Measurements from ENCODE around the gene PARP1.

PARP1 gene

GRCh38 chr1:226397955-226398636, 9.8 kb downstream of the PARP1 start:
- DNase-seq (ENCODE audit: low spot score) (no peak), ATAC-seq (ENCODE audit: low read depth) (no peak)
- H3K4me3 ChIP-seq (ENCODE audit: severe bottlenecking), result no peak overlapping the region
- no peaks in the 10 kb centered on the region for H3K27me3 ChIP-seq (ENCODE audit: insufficient read depth, poor library complexity, severe bottlenecking)
- H3K36me3 ChIP-seq (ENCODE audit: low read depth), result no peaks in the 10 kb centered on the region; the same call in 1 of the 2 replicates
- no peaks in the 10 kb centered on the region for H3K9me3 ChIP-seq (ENCODE audit: severe bottlenecking)
- no peaks in the 10 kb centered on the region for H3K4me1 ChIP-seq (ENCODE audit: insufficient read depth, poor library complexity, severe bottlenecking)
- no peak overlapping the region for H3K27ac ChIP-seq (ENCODE audit: poor library complexity, severe bottlenecking)
- no peak for TF ChIP-seq CTCF (IDR thresholded peaks at IDR 0.05; ENCODE audit: poor library complexity, severe bottlenecking)

- Histone ChIP-seq H3K9me3 (ENCODE audit: severe bottlenecking) (no peaks in the 10 kb centered on the region), H3K36me3 (ENCODE audit: low read depth) (no peaks in the 10 kb centered on the region; the same call in 1 of the 2 replicates), H3K4me3 (ENCODE audit: severe bottlenecking) (no peak overlapping the region), H3K27ac (ENCODE audit: poor library complexity, severe bottlenecking) (no peak overlapping the region), H3K27me3 (ENCODE audit: insufficient read depth, poor library complexity, severe bottlenecking) (no peaks in the 10 kb centered on the region), H3K4me1 (ENCODE audit: insufficient read depth, poor library complexity, severe bottlenecking) (no peaks in the 10 kb centered on the region)
- no peak for ATAC-seq (ENCODE audit: low read depth)
- DNase-seq (ENCODE audit: low spot score), result no peak
- TF ChIP-seq CTCF (IDR thresholded peaks at IDR 0.05; ENCODE audit: poor library complexity, severe bottlenecking), result no peak
These were observed 10.6 kb downstream of the PARP1 start for GRCh38 chr1:226397011-226397926.

- Histone ChIP-seq H3K36me3 (ENCODE audit: low read depth) (peaks cover 5% of the 10 kb centered on the region; the same call in 1 of the 2 replicates), H3K4me3 (ENCODE audit: severe bottlenecking) (no peak overlapping the region), H3K27me3 (ENCODE audit: insufficient read depth, poor library complexity, severe bottlenecking) (no peaks in the 10 kb centered on the region)
These were observed 12.1 kb downstream of the PARP1 start for GRCh38 chr1:226395753-226396152.

GRCh38 chr1:226394462-226394861, 13.4 kb downstream of the PARP1 start:
- H3K9me3 ChIP-seq (ENCODE audit: severe bottlenecking), result no peaks in the 10 kb centered on the region
- no peaks in the 10 kb centered on the region for H3K27me3 ChIP-seq (ENCODE audit: insufficient read depth, poor library complexity, severe bottlenecking)
- H3K4me3 ChIP-seq (ENCODE audit: severe bottlenecking), result no peak overlapping the region
- no peak overlapping the region for H3K27ac ChIP-seq (ENCODE audit: poor library complexity, severe bottlenecking)
- TF ChIP-seq CTCF (IDR thresholded peaks at IDR 0.05; ENCODE audit: poor library complexity, severe bottlenecking), result no peak
- H3K36me3 ChIP-seq (ENCODE audit: low read depth), result peaks cover 5% of the 10 kb centered on the region; the same call in 1 of the 2 replicates
- no peak for DNase-seq (ENCODE audit: low spot score)
- no peaks in the 10 kb centered on the region for H3K4me1 ChIP-seq (ENCODE audit: insufficient read depth, poor library complexity, severe bottlenecking)
- ATAC-seq (ENCODE audit: low read depth), result no peak

More at GRCh38 chr1:226395753-226396152, 12.1 kb downstream of the PARP1 start:
- ATAC-seq (ENCODE audit: low read depth) (no peak), DNase-seq (ENCODE audit: low spot score) (no peak)
- Histone ChIP-seq H3K9me3 (ENCODE audit: severe bottlenecking) (no peaks in the 10 kb centered on the region), H3K4me1 (ENCODE audit: insufficient read depth, poor library complexity, severe bottlenecking) (no peaks in the 10 kb centered on the region), H3K27ac (ENCODE audit: poor library complexity, severe bottlenecking) (no peak overlapping the region)
- no peak for TF ChIP-seq CTCF (IDR thresholded peaks at IDR 0.05; ENCODE audit: poor library complexity, severe bottlenecking)
